Stimulated activated CD4-positive, alpha-beta T cell treated with anti-CD3 and anti-CD28 coated beads, TNF-alpha, amount 100 ng/mL, for 48 hours (primary cell): ENCODE results near the gene USP6.
"Not testable (repeated sequence)": the region's sequence is repeated elsewhere in the genome, so short reads cannot be mapped to it uniquely, and the experiment has no call there.

ENCODE experiments used
- DNase-seq, 3 donors: peaks; one replicate each; pipeline ENCODE4 v3.0.0-alpha.2; 2020; ENCODE audit warnings: low read depth in 3 of 3

The USP6 gene

GRCh38 chr17:5115673-5116651, at the start of gene USP6:
TSS of gene USP6 (plus strand) at chr17:5116032. CDS start at chr17:5130368, 14,336 bp downstream.
- DNase-seq = no peak

- DNase-seq = no peak
Observed at GRCh38 chr17:5068236-5068635, 47.6 kb upstream of the USP6 start.

GRCh38 chr17:5069724-5070123, 46.1 kb upstream of the USP6 start:
- no peak for DNase-seq

- not testable (repeated sequence) for DNase-seq
Observed at GRCh38 chr17:5075472-5075871, 40.4 kb upstream of the USP6 start.

GRCh38 chr17:5077275-5077674, 38.6 kb upstream of the USP6 start:
- not testable (repeated sequence) for DNase-seq

- DNase-seq = no peak
Observed at GRCh38 chr17:5077781-5078105, 38.1 kb upstream of the USP6 start.

GRCh38 chr17:5078106-5079028, 37.5 kb upstream of the USP6 start, which contains the start of gene ZFP3:
TSS of gene ZFP3 (plus strand) at chr17:5078467. CDS start at chr17:5091505, 13,038 bp downstream.
- peak; percentile 48 to 71 (median 62) for DNase-seq

GRCh38 chr17:5080591-5080990, 35.2 kb upstream of the USP6 start:
- peak in 1 of 3 donors; percentile 5 for DNase-seq

- no peak for DNase-seq
Observed at GRCh38 chr17:5092218-5093010, 23.4 kb upstream of the USP6 start.

- no peak for DNase-seq
Observed at GRCh38 chr17:5096731-5097100, 19.1 kb upstream of the USP6 start.

GRCh38 chr17:5097101-5097834, 18.6 kb upstream of the USP6 start:
- DNase-seq = peak in 1 of 3 donors; percentile 17

GRCh38 chr17:5099271-5099670, 16.6 kb upstream of the USP6 start:
- DNase-seq = no peak

- no peak for DNase-seq
Observed at GRCh38 chr17:5100832-5101231, 15.0 kb upstream of the USP6 start.

GRCh38 chr17:5110816-5111215, 5.0 kb upstream of the USP6 start:
- no peak for DNase-seq

- peak; percentile 88 to 90 (median 88) for DNase-seq
Observed at GRCh38 chr17:5111402-5112204, 4.2 kb upstream of the USP6 start, which contains the start of gene ZNF232. TSS of gene ZNF232 (minus strand) at chr17:5111878. CDS start at chr17:5111822, 56 bp downstream.

GRCh38 chr17:5118219-5118618, 2.4 kb downstream of the USP6 start:
- no peak for DNase-seq

GRCh38 chr17:5120036-5120435, 4.2 kb downstream of the USP6 start:
- no peak for DNase-seq

GRCh38 chr17:5120436-5121185, 4.8 kb downstream of the USP6 start:
- DNase-seq = not testable (repeated sequence)
